ENCODE measurements around the gene CCDC12.

Gene CCDC12

DNA sequence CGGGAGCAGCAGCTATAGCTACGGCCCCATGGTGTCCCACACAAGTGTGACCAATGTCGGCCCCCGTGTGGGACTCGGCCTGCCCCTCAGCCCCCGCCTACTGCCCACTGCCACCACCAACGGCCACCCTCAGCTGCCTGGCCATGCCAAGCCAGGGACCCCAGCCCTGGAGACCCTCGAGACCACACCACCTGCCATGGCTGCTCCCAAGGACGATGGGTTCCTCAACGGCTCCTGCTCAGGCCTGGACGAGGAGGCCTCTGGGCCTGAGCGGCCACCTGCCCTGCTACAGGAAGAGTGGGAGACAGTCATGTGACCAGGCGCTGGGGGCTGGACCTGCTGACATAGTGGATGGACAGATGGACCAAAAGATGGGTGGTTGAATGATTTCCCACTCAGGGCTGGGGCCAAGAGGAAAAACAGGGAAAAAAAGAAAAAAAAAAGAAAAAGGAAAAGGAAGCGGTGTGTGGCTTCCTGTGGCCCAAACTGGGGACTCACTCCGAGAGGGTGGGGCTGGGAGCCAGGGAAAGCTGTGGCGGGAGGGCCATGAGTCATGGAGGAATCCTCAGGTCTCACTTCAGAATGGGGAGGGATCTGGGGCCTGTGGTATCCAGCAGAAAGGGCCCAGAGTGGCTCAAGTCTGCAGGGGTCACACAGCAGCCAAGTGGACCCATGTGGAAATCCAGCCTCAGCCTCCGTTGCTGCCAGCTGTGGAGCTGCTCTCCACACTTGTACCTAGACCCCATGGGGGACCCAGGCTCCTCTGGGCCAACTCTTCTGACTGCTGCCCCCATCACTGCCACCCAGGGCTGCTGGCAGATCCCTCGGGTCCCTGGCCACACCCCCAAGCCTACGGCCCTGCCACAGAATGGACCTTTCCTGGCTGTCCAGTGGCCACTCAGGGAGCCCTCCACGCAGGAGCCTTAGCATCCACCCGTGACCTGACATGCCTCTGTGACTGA lies 72.9 kb downstream of the CCDC12 start:
- DNase-seq = no peak

DNA sequence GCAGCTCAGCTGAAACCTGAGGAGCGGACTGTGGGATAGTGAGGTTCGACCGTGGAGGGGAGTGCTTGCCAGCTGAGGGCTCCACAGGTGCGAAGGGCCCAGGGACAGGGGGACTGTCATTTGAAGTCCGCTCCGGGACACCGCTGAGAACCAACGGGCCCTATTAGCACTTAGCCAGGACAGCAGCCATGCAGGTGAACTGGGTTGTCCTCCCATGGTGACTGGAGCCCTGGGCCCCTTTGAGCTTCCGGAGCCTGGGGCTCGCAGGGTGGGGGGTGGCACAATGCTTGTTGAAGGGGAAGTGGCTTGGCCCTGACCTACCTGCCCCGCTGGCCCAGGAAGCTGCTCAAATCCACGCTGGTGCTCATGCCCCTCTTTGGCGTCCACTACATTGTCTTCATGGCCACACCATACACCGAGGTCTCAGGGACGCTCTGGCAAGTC lies 74.3 kb downstream of the CCDC12 start:
- DNase-seq = no peak

DNA sequence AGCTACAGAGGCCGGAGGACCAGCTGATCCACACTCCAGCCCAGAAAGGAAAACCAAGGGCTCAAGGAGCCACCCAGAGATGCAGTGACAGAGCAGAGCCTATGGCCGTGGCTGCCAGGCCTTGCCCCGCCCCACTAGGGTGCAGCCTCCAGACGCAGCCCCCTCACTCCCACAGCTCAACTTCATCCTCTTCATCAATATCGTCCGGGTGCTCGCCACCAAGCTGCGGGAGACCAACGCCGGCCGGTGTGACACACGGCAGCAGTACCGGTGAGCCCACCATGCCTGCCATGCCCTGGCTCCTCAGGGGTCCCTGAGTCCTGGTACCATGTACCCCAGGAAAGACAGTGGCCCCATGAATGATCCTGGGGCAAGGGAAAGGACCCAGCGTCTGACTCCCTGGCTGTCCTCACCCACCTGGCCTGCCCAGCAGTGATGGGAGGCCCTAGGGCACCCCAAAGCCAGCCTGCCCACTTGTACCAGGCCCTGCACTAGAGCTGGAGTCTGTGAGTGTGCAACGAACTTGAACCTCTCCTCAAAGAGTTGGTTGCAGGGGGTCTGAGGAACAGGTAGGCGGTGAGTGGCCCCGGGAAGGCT lies 74.9 kb downstream of the CCDC12 start:
- no peak for DNase-seq

DNA sequence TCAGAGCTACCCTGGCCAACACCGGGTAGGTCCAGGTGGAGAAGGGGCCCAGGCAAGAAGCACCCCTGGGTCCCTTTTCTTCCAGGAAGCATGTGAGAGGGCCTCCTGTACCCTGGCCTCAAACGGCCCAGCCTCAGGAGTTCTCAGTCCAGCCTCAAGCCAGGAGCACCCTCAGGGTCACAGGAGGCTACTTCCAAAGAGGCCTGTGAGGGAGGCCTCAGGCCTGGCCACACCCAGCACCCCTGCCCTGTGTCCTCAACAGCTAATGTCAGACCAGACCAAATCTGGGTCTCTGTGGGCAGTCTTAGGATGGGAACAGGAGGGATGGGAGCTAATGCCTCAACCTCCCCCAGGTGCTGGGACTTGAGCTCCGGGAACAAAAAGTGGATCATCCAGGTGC lies 75.5 kb downstream of the CCDC12 start:
- DNase-seq = no peak

DNA sequence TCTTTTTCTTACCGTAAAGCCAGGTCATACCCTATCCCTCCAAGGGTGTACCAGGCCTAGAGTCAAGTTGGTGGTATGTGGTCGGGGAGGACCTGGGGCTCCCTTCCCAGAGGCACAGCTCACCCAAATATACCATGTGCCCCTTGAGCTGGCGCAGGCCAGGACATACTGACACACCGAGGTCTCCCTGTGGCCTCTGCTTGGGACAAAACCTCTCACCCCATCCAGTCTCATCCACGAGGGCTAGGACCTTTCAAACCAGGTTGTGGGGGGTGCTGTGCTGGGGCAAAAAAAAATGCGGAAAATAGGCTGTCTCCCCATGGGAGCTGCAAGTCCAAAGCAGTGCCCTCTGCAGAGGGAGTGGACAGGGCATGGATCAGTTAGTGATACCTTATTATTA lies 76.2 kb downstream of the CCDC12 start:
- no peak for DNase-seq

DNA sequence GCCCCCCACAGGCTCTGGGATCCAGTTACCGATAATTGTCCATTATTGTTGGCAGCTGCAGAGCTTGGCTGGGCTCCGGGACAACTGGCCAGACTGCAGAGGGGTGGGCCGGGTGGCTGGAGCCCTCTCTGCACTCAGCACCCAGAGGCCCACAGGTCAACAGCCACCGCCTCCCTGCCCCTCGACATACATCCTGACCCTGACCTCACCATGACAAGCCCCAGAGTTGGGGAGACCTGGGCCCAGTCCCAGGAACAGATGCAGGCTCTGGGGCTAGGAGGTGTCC lies 76.6 kb downstream of the CCDC12 start:
- no peak for DNase-seq

DNA sequence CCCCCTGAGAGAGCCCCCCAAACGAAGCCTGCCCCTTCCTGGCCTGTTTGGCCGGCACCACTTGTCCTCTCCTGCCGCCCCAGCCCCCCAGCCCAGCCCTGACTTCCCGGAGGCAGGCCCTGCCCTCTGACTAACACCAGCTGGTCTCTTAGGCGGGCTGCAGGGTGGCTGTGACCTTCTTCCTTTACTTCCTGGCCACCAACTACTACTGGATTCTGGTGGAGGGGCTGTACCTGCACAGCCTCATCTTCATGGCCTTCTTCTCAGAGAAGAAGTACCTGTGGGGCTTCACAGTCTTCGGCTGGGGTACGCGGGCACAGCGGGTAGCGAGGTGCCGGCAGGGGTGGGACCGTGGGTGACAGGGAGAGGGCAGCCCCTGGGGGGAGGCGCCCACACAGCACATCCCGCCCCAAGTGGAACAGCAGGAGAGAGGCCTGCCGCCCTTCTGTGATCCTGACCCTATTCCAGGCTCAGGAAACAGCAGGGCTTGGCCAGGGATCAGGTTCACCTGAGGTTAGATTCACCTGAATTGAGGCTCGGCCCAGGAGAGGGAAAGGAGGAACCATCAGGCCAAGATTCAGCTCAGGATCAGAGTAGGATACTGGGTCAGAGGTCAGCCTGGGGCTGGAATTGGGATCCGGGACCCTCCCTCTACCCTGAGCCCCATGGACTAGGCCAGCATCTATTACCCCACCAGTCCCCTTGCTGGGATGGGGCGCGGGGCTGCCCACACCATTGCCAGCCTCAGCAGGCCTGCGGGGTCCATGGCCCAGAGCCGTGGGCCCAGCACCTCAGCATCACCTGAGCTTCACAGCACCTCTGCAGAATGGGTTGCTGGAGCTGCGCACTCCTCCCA lies 77.2 kb downstream of the CCDC12 start:
- DNase-seq = no peak

DNA sequence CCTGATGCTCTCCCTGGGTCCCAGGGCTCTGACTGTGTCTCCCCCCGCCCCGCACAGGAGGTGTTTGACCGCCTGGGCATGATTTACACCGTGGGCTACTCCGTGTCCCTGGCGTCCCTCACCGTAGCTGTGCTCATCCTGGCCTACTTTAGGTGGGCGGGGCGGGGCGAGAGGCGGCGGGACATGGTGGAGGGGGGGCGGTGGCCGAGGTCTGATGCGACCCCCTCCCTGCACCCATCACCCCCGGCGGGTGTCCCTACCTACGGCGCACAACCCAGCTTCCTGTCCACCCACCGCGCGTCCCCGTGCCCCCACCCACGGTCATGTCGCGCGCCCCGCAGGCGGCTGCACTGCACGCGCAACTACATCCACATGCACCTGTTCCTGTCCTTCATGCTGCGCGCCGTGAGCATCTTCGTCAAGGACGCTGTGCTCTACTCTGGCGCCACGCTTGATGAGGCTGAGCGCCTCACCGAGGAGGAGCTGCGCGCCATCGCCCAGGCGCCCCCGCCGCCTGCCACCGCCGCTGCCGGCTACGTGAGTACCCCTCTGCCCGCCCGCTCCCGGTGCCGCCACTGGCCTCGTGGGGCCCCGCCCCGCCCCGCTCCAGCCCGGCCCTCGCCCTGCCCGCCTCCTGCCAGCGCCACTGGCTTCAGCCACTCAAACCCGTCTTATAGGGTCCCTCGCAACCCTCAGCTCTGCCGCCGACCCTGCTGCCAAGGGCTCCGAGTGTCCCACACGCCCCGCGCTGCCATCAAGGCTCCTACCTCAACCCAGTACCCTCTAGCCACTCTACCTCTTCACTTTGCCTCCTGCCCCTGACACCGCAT lies 78.0 kb downstream of the CCDC12 start:
- no peak for DNase-seq

DNA sequence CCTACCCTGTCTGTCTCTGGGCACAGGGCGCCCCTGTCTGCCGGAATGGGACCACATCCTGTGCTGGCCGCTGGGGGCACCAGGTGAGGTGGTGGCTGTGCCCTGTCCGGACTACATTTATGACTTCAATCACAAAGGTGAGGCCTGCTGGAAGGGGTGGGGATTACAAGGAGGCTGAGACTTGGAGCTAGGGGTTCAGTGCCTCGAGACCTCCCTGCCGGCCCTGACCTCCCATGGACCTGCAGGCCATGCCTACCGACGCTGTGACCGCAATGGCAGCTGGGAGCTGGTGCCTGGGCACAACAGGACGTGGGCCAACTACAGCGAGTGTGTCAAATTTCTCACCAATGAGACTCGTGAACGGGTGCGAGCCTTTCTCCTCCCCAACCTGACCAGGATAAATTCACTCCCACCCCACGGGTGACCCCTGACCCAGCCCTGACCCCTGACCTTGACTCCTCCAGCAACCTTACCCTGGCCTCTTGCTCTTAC lies 78.7 kb downstream of the CCDC12 start:
- no peak for DNase-seq

DNA sequence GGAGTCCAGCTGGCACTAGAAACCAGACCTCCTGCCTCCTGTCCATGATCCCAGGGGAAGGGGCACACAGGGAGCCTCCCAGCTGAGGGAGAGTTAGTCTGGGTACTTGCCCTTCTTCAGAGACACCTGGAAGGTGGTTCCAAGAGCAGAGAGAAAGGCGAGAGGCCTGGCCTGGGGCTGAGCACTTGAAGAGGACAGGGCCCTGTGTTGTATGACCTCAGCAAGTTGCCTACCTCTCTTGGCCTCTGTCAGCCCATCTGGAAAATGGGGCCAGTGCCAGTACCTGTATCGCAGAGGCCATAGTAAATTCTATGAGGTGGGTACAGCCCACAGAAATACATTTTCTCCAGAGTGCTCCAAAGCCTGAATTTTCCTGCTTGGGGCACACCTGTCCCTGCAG lies 79.5 kb downstream of the CCDC12 start:
- no peak for DNase-seq

DNA sequence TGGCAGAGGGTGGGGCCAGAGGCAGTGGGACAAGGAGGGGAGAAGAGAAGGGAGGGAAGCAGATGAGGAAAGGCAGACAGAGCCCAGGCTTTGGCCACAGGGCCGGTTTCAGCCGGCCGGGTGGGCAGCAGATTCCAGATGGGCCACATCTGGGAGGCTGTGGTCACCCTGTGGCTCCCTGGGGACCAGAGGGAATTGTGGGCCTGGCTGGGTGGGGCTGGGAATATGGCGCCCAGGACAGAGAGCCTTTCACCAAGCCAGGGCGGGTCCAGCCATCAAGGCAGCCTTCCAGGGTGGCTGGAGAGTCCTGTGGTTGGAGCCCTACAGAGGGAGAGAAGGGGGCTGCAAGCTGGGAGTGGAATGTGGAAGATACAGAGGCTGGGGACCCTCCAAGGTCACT lies 80.2 kb downstream of the CCDC12 start:
- DNase-seq = no peak

DNA sequence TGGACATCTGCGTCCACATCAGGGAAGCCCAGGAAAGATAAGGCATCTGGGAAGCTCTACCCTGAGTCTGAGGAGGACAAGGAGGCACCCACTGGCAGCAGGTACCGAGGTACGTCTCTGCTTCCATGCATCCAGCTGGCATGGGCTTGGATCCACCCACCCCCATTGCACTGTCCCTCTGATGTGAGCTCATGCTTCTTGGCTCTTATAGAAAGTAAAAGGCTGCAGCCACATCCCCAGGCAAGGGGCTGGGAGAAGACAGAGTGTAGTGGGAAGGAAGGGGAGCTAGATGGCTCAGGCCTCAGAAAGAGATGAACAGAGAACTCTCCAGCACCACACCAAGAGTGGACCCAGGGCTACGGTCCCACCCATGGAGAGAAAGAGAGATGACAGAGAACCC lies 80.8 kb downstream of the CCDC12 start:
- no peak for DNase-seq

DNA sequence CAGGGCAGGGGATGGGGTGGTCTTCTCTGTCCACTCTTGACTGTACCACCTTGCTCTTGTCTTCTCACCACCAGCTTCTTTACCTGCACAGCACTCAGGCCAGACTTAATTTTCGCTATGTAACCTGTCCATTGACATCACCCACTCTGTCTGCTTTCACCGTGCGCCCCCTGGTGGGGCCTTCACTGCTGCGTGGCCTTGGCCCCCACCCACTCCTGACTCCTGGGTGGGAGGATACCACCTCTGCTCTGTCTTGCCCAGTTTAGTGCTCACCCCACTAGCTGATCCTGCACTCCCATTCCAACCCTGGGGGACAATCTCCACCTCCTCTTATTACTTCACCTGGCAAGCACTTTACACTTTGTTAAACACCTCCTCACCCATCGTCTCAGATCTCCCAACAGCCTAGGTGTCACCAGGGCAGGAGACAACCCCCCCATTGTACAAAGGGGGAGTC lies 81.3 kb downstream of the CCDC12 start:
- DNase-seq = peak; percentile 15

DNA sequence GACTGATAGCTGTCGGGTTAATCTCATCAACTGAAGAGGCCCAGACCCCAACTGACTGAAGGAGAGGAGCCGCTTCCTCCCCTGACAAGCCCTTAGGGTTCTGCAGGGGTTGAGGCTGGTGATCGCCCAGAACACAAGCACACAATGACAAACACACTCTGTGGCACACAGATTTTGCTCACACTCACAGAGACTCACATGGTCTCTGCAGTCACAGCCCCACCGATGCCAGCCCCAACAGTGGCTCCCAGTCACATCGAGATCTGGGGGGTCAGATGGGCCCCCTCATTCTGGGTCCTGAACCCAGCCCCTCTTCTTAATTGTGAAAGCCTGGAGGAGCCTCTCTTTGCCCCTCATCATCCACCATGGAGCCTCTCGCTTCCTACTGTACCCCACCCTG lies 82.3 kb downstream of the CCDC12 start:
- DNase-seq = no peak

DNA sequence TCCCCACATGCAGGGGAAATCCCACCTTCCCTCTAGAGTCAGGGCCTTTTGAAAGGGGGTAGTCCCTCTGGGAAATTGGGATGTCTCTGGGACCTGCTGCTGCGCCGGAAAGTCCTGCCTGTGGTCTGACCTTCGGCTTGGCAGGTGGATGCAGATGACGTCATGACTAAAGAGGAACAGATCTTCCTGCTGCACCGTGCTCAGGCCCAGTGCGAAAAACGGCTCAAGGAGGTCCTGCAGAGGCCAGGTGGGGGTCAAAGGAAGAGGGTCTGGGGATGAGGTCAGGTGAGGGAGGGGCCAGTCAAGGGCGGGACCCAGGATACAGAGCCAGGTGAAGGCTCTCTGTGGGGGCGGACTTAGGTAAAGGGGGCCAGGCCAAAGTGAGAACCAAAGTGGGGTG lies 82.8 kb downstream of the CCDC12 start:
- DNase-seq = no peak

DNA sequence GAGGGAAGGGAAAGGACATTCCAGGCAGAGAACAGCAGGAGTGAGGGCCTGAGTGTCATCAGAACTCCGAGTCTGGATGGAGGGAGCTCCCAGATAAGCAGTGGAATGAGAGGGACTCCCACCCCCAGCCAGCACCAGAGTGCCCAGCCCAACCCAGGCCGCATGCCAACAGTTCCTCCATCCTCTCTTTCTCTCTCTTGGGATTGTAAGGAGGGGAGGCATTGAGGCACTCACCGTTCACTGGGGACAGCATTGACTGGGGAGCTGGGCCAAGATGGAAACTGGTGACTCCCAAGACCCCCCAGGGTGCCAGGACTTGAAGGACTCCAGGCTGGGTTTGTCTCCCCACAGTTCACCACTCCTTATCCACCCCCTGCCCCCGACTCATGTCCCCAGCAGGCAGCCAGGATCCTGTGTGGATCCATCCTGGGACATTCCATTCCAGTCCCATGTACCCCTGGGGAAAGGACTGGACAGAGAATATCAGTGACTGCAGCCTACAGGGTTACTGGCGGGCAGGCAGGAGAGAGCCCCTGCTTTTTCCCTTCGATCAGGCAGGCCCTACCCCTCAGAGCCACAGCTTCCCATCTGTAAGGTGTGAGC lies 83.3 kb downstream of the CCDC12 start:
- no peak for DNase-seq

DNA sequence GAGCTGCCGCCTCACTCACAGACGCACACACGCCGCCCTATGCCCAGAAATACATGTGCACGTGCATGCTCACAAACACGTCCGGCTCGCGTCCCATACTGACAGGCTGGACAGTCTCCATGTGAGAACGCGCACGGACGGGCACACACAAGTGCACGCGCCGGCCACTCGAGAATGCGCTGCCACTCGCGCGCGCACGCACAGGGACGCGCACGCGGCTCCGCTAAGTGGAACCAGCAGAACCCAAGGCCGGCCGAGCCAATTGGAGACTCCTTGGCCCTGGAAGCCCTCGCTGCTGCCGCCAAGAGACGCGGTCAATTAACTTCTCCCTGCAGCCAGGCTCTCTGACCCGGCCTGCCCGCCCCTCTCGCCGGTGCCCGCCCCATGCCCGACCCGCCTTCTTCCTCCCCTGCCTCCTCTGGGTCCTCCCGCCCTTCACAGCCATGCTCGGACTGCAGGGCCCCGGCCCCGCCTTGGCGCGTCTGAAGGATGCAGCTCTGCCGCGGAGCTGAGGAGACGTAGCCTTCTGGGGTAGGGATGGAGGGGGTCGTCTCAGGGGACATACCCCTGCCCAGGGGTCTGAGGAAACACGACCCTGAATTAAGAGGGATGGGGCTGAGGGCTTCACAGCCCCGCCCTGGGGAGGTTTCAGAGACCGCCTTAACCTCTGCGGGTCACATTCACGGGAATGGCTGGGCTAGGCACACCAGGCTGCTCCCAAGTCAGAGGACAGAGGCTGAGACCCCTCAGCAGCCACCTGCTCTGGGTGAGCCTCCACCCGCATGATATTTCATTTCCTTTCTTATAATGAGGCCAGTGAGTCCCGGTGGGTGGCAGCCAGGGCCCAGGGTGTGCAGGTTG lies 84.0 kb downstream of the CCDC12 start:
- DNase-seq = peak; percentile 71

DNA sequence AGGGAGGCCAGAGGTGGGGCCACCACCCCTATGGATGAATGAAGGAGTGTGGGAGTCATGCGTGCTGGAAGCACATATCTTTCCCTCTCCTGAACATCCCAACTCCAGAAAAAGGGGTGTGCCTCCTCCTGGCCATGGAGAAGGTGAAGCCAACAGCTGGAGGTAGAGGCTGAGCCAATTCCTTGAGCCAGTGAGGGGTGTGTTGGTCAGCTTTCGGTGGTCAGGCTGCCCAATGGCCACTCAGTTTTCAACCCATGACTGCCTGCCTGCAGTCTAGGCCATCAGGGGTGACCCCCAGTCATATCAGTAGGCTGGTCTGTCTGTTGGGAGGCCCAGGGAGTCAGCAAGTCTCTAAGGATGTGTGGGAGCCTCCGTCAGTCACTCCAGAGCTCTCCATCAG lies 85.4 kb downstream of the CCDC12 start:
- no peak for DNase-seq

DNA sequence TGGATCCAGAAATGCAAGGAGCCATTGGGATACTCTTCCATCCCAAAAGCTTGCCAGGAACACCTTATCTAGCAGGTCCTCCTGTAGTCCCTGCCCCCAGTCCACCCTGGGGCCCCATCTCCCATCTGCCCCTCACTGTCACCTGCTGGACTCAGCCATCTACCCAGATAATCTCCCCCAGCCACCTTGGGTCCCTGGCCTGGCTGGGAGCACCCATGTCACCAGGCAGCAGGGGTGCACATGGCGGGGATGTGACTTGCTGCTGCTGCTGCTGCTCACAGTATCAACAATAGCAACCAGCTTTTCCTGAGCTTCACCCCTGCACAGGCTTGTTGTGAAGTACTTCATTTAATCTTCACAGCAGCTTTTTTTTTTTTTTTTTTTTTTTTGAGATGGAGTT lies 86.4 kb downstream of the CCDC12 start:
- DNase-seq = no peak

DNA sequence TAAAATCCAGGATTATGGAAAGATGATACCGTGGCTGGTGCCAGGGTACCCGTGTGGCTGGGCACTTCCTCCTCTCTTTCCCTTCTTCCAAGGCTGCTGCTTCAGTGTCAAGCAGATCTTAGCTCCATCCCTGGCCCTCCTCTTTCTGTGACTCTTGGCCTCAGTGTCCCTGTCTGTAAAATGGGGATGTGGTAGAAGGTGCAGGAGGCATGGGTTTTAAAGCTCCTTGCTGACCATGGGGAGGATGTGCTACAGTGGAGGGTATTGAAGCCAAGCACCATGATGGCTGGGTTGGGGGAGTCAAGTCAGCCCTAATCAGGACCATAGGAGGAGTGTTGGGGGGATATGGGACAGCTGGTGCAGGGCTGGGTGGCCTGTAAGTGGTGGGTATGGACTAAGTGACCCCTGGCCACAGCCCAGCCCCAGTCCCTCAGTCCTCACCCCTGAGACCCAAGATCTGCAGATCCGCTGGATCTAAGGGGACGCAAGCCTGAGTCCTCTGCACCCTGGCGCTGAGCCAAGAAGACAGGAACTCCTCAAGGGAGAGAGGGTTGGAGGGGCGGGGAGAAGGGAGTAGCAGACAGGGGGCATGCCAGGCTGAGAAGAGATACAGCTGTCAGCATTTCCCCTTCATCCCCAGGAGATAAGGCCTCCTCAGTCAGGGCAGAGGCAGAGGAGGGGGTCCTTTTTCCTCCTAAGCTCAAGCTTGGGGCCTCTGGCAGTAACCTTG lies 87.0 kb downstream of the CCDC12 start:
- no peak for DNase-seq
